GM19238 (cell line): ENCODE data around the gene HSPA4.

ENCODE experiments used
- DNase-seq: peaks from one replicate; pipeline ENCODE4 v3.0.0; 2011; ENCODE audit warnings: low spot score; ENCODE audit not compliant: insufficient read length

The HSPA4 gene

GRCh38 chr5:133155326-133155969 lies 103.6 kb downstream of the HSPA4 start:
- DNase-seq, result no peak
